ENCODE measurements around the gene GPAT2.

- TF ChIP-seq, protein P1, sequence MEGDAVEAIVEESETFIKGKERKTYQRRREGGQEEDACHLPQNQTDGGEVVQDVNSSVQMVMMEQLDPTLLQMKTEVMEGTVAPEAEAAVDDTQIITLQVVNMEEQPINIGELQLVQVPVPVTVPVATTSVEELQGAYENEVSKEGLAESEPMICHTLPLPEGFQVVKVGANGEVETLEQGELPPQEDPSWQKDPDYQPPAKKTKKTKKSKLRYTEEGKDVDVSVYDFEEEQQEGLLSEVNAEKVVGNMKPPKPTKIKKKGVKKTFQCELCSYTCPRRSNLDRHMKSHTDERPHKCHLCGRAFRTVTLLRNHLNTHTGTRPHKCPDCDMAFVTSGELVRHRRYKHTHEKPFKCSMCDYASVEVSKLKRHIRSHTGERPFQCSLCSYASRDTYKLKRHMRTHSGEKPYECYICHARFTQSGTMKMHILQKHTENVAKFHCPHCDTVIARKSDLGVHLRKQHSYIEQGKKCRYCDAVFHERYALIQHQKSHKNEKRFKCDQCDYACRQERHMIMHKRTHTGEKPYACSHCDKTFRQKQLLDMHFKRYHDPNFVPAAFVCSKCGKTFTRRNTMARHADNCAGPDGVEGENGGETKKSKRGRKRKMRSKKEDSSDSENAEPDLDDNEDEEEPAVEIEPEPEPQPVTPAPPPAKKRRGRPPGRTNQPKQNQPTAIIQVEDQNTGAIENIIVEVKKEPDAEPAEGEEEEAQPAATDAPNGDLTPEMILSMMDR (IDR thresholded peaks at IDR 0.05), result no peak
- TF ChIP-seq POLR2A (IDR thresholded peaks at IDR 0.05), result no peak
- no peak for TF ChIP-seq EP300 (IDR thresholded peaks at IDR 0.05)
These were observed 39.4 kb upstream of the GPAT2 start for GRCh38 chr2:96074156-96074555.
